Measurements from ENCODE around the gene ZP3. TPM values are rescaled to one million over a fixed set of nuclear protein-coding genes. Genes with fewer than 3 reads are reported as not detected.
A peak's percentile ranks its signal among the peaks of the same experiment; 100 is the strongest.
"Not testable (repeated sequence)": the region's sequence is repeated elsewhere in the genome, so short reads cannot be mapped to it uniquely, and the experiment has no call there.

Gene ZP3
- total and polyA plus RNA-seq, 4 experiments from 2014 or later, result 1.9 to 6.1 (median 3.5) TPM

- Mint-ChIP-seq H3K9me3 (no peaks in the 10 kb centered on the region), H3K27ac (no peak overlapping the region), H3K4me3 (no peak overlapping the region), H3K4me1 (peaks cover 0 to 7% (median 3%) of the 10 kb centered on the region in 4 donors), H3K27me3 (peaks cover 1 to 2% of the 10 kb centered on the region in 2 donors), H3K36me3 (no peaks in the 10 kb centered on the region)
- H3K27ac ChIP-seq (ENCODE audit: low read depth, low read length), result no peak overlapping the region
- no peaks in the 10 kb centered on the region for H3K4me1 ChIP-seq (ENCODE audit: insufficient read depth, low read length)
- no peaks in the 10 kb centered on the region for H3K36me3 ChIP-seq (ENCODE audit: insufficient read depth, low read length)
- POLR2A ChIA-PET (ENCODE audit: partially characterized antibody), result no interaction called here
- CTCF ChIA-PET (ENCODE audit: partially characterized antibody), result interaction anchor here (1.2 kb wide), 1 partner anchor 30 kb away, joined by 3 read pairs; no protein-coding TSS in a partner anchor
- no peak for DNase-seq
- H3K4me3 ChIP-seq (ENCODE audit: low read length in 2 of 2), result no peak overlapping the region
- no peaks in the 10 kb centered on the region for H3K27me3 ChIP-seq (ENCODE audit: insufficient read depth, low read length)
- H3K9me3 ChIP-seq (ENCODE audit: control insufficient read depth in 1 of 2, low read length in 2 of 2), result no peaks in the 10 kb centered on the region
- intact Hi-C loops (cut with micrococcal nuclease), result no loop called here
Observed at GRCh38 chr7:76428149-76428823, 3.5 kb downstream of the ZP3 start.

DNA sequence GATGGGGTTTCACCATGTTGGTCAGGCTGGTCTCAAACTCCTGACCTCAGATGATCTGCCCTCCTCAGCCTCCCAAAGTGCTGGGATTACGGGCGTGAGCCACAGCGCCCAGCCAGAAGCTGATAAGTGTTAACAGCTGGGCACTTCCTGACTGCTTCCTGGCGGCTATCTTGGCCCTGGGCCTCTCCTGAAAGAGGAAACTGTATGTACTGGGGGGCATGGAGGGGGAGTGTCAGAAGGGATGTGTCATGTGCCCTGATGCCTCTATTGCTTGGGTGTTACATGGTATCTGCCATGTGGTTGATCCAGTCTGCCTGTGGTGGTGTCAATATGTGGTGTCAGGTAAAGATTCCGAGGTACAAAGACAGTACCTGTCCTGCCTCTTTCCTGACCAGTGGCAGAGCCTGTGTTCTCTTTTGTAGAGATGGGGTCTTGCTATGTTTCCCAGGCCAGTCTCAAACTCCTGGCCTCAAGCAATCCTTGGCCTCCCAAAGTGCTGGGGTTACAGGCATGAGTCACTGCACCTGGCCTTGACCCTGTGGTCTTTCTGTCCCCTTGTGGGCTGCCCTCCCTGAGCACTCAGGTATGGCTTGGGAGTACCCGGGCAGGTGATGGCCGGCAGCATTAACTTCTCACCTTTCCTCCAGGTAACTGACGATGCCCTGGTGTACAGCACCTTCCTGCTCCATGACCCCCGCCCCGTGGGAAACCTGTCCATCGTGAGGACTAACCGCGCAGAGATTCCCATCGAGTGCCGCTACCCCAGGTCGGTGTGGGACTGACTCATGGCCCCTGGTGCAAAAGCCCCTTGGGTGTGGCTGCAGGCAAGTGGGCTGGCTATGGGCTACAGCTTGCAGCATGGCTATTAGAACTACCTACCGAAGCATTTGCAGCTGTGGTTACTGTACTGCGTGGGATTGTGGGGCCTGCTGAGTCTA is 4.4 kb downstream of the ZP3 start:
- Histone ChIP-seq H3K27me3 (ENCODE audit: insufficient read depth, low read length) (no peaks in the 10 kb centered on the region), H3K4me1 (ENCODE audit: insufficient read depth, low read length) (no peaks in the 10 kb centered on the region), H3K9me3 (ENCODE audit: control insufficient read depth in 1 of 2, low read length in 2 of 2) (no peaks in the 10 kb centered on the region), H3K27ac (ENCODE audit: low read depth, low read length) (no peak overlapping the region), H3K4me3 (ENCODE audit: low read length in 2 of 2) (no peak overlapping the region), H3K36me3 (ENCODE audit: insufficient read depth, low read length) (no peaks in the 10 kb centered on the region)
- H3K4me3 Mint-ChIP-seq, result no peak overlapping the region
- no peak overlapping the region for H3K27ac Mint-ChIP-seq
- no peaks in the 10 kb centered on the region for H3K9me3 Mint-ChIP-seq
- POLR2A ChIA-PET (ENCODE audit: partially characterized antibody), result no interaction called here
- intact Hi-C loops (cut with micrococcal nuclease), result no loop called here
- CTCF ChIA-PET (ENCODE audit: partially characterized antibody), result no interaction called here
- H3K4me1 Mint-ChIP-seq, result peaks cover 0 to 7% (median 3%) of the 10 kb centered on the region in 4 donors
- no peaks in the 10 kb centered on the region for H3K36me3 Mint-ChIP-seq
- no peaks in the 10 kb centered on the region for H3K27me3 Mint-ChIP-seq
- no peak for DNase-seq

DNA sequence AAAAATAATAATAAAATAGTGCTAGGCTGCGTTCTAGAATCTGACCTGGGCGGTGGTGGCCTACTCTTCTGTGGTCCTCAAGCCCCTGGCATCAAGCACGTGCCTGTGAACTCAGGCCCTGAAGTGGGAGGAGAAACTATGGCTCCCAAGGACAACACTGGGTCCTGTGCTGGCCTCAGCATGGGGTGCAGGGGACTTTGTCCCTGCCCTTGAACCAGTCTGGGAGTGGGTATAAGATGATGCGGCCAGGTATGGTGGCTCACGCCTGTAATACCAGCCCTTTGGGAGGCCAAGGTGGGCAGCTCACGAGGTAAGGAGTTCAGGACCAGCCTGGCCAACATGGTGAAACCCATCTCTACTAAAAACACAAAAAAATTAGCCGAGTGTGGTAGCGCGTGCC is 5.5 kb downstream of the ZP3 start:
- H3K4me3 ChIP-seq (ENCODE audit: low read length in 2 of 2), result no peak overlapping the region
- CTCF ChIA-PET (ENCODE audit: partially characterized antibody), result no interaction called here
- Mint-ChIP-seq H3K4me3 (no peak overlapping the region), H3K4me1 (no peaks in the 10 kb centered on the region), H3K36me3 (peaks cover 0 to 3% of the 10 kb centered on the region in 2 donors), H3K9me3 (no peaks in the 10 kb centered on the region), H3K27me3 (no peaks in the 10 kb centered on the region), H3K27ac (no peak overlapping the region)
- no peaks in the 10 kb centered on the region for H3K36me3 ChIP-seq (ENCODE audit: insufficient read depth, low read length)
- H3K4me1 ChIP-seq (ENCODE audit: insufficient read depth, low read length), result no peaks in the 10 kb centered on the region
- H3K27me3 ChIP-seq (ENCODE audit: insufficient read depth, low read length), result no peaks in the 10 kb centered on the region
- no peak overlapping the region for H3K27ac ChIP-seq (ENCODE audit: low read depth, low read length)
- POLR2A ChIA-PET (ENCODE audit: partially characterized antibody), result no interaction called here
- no peak for DNase-seq
- H3K9me3 ChIP-seq (ENCODE audit: control insufficient read depth in 1 of 2, low read length in 2 of 2), result no peaks in the 10 kb centered on the region
- intact Hi-C loops (cut with micrococcal nuclease), result no loop called here

- Mint-ChIP-seq H3K27ac (no peak overlapping the region), H3K4me3 (no peak overlapping the region), H3K36me3 (peaks cover 0 to 5% of the 10 kb centered on the region in 2 donors), H3K9me3 (no peaks in the 10 kb centered on the region), H3K27me3 (no peaks in the 10 kb centered on the region), H3K4me1 (no peaks in the 10 kb centered on the region)
- POLR2A ChIA-PET (ENCODE audit: partially characterized antibody), result no interaction called here
- no peak overlapping the region for H3K4me3 ChIP-seq (ENCODE audit: low read length in 2 of 2)
- H3K27ac ChIP-seq (ENCODE audit: low read depth, low read length), result no peak overlapping the region
- DNase-seq, result no peak
- CTCF ChIA-PET (ENCODE audit: partially characterized antibody), result interaction anchor here (0.9 kb wide), 1 partner anchor 19 kb away, joined by 3 read pairs; no protein-coding TSS in a partner anchor
- H3K4me1 ChIP-seq (ENCODE audit: insufficient read depth, low read length), result no peaks in the 10 kb centered on the region
- no peaks in the 10 kb centered on the region for H3K9me3 ChIP-seq (ENCODE audit: control insufficient read depth in 1 of 2, low read length in 2 of 2)
- intact Hi-C loops (cut with micrococcal nuclease), result no loop called here
- H3K27me3 ChIP-seq (ENCODE audit: insufficient read depth, low read length), result no peaks in the 10 kb centered on the region
- H3K36me3 ChIP-seq (ENCODE audit: insufficient read depth, low read length), result no peaks in the 10 kb centered on the region
Observed at GRCh38 chr7:76430836-76431235, 6.1 kb downstream of the ZP3 start.

DNA sequence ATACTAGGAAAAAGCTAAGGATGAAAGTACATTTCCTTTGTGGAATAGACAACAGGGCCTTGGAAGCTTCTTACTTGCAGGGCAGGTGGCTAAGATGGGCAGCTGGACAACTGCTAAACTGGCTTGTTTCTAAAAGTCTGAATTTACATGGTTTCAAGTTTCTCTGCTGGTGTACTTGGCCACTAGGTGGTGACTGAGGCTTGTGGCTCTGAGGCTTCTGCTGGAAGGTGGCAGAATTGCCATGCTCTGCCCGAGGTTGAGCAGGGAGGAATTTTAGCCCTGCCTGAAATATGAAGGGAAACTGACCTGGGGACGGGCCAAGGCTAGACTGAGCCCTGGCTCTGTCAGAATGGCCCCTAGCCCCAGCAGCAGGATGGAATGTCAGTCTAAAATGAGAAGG is 13.1 kb downstream of the ZP3 start:
- H3K27ac ChIP-seq (ENCODE audit: low read depth, low read length); H3K36me3 ChIP-seq (ENCODE audit: insufficient read depth, low read length); H3K4me3 ChIP-seq (ENCODE audit: low read length in 2 of 2); H3K27me3 ChIP-seq (ENCODE audit: insufficient read depth, low read length); H3K9me3 ChIP-seq (ENCODE audit: control insufficient read depth in 1 of 2, low read length in 2 of 2); H3K9me3 Mint-ChIP-seq; H3K36me3 Mint-ChIP-seq; H3K27ac Mint-ChIP-seq; POLR2A ChIA-PET (ENCODE audit: partially characterized antibody); H3K4me1 Mint-ChIP-seq; H3K27me3 Mint-ChIP-seq; H3K4me1 ChIP-seq (ENCODE audit: insufficient read depth, low read length); intact Hi-C loops (cut with micrococcal nuclease); CTCF ChIA-PET (ENCODE audit: partially characterized antibody); H3K4me3 Mint-ChIP-seq: not testable (repeated sequence)
- DNase-seq, result peak; percentile 11 to 65 (median 52)

GRCh38 chr7:76439120-76439888 is 14.6 kb downstream of the ZP3 start:
- H3K36me3 ChIP-seq (ENCODE audit: insufficient read depth, low read length); DNase-seq; H3K27ac Mint-ChIP-seq; H3K4me3 ChIP-seq (ENCODE audit: low read length in 2 of 2); H3K9me3 ChIP-seq (ENCODE audit: control insufficient read depth in 1 of 2, low read length in 2 of 2); H3K27ac ChIP-seq (ENCODE audit: low read depth, low read length); CTCF ChIA-PET (ENCODE audit: partially characterized antibody); H3K4me1 Mint-ChIP-seq; H3K4me1 ChIP-seq (ENCODE audit: insufficient read depth, low read length); H3K9me3 Mint-ChIP-seq; POLR2A ChIA-PET (ENCODE audit: partially characterized antibody); H3K36me3 Mint-ChIP-seq; intact Hi-C loops (cut with micrococcal nuclease); H3K27me3 Mint-ChIP-seq; H3K4me3 Mint-ChIP-seq; H3K27me3 ChIP-seq (ENCODE audit: insufficient read depth, low read length): not testable (repeated sequence)

GRCh38 chr7:76440404-76440803 is 15.7 kb downstream of the ZP3 start:
- H3K27me3 Mint-ChIP-seq; H3K9me3 ChIP-seq (ENCODE audit: control insufficient read depth in 1 of 2, low read length in 2 of 2); DNase-seq; H3K4me3 Mint-ChIP-seq; H3K36me3 Mint-ChIP-seq; H3K36me3 ChIP-seq (ENCODE audit: insufficient read depth, low read length); H3K9me3 Mint-ChIP-seq; H3K4me1 Mint-ChIP-seq; CTCF ChIA-PET (ENCODE audit: partially characterized antibody); H3K27ac ChIP-seq (ENCODE audit: low read depth, low read length); POLR2A ChIA-PET (ENCODE audit: partially characterized antibody); H3K27me3 ChIP-seq (ENCODE audit: insufficient read depth, low read length); H3K27ac Mint-ChIP-seq; intact Hi-C loops (cut with micrococcal nuclease); H3K4me3 ChIP-seq (ENCODE audit: low read length in 2 of 2): not testable (repeated sequence)
- peaks cover 10% of the 10 kb centered on the region for H3K4me1 ChIP-seq (ENCODE audit: insufficient read depth, low read length)

All from CD4-positive, alpha-beta memory T cell (primary cell).